ENCODE results near the gene BRD2.

DNA sequence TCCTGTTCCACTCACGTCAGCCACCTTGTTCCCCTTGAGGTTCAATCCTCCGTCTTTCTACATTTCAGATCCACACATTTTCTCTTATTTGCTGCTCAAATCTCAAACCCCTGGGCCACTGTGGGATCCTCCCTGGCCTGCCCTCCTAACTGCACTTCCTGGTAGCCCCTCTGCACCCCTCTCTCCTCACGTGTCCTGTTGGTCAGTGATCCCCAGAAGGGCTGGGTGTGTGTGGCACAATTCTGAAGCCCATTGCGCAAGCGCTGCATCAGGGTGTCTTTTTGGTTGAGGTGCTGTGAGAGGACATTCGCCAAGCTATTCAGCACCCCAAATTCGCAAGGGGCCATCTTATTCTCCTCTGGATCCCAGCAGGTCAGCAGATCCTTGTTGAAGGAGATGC is 29.9 kb upstream of the BRD2 start:
- TF ChIP-seq, protein P1, sequence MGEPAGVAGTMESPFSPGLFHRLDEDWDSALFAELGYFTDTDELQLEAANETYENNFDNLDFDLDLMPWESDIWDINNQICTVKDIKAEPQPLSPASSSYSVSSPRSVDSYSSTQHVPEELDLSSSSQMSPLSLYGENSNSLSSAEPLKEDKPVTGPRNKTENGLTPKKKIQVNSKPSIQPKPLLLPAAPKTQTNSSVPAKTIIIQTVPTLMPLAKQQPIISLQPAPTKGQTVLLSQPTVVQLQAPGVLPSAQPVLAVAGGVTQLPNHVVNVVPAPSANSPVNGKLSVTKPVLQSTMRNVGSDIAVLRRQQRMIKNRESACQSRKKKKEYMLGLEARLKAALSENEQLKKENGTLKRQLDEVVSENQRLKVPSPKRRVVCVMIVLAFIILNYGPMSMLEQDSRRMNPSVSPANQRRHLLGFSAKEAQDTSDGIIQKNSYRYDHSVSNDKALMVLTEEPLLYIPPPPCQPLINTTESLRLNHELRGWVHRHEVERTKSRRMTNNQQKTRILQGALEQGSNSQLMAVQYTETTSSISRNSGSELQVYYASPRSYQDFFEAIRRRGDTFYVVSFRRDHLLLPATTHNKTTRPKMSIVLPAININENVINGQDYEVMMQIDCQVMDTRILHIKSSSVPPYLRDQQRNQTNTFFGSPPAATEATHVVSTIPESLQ (CRISPR knock-in tag; IDR thresholded peaks at IDR 0.05) = no peak
- TF ChIP-seq, protein P2, sequence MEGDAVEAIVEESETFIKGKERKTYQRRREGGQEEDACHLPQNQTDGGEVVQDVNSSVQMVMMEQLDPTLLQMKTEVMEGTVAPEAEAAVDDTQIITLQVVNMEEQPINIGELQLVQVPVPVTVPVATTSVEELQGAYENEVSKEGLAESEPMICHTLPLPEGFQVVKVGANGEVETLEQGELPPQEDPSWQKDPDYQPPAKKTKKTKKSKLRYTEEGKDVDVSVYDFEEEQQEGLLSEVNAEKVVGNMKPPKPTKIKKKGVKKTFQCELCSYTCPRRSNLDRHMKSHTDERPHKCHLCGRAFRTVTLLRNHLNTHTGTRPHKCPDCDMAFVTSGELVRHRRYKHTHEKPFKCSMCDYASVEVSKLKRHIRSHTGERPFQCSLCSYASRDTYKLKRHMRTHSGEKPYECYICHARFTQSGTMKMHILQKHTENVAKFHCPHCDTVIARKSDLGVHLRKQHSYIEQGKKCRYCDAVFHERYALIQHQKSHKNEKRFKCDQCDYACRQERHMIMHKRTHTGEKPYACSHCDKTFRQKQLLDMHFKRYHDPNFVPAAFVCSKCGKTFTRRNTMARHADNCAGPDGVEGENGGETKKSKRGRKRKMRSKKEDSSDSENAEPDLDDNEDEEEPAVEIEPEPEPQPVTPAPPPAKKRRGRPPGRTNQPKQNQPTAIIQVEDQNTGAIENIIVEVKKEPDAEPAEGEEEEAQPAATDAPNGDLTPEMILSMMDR (IDR thresholded peaks at IDR 0.05) = no peak
- TF ChIP-seq FOXJ3 (CRISPR knock-in tag; IDR thresholded peaks at IDR 0.05; ENCODE audit: borderline replicate concordance) = no peak
- TF ChIP-seq CREB1 (CRISPR knock-in tag; IDR thresholded peaks at IDR 0.05) = no peak
- no peak for TF ChIP-seq NFE2L1 (CRISPR knock-in tag; IDR thresholded peaks at IDR 0.05)

Measured in WTC11 (cell line).